Ishikawa (cell line): ENCODE measurements around the gene ZNF485.

Experiments
- CEBPB ChIP-seq: IDR thresholded peaks from 2 replicates; pipeline ENCODE4 v1.6.1; 2012
- CREB1 ChIP-seq: IDR thresholded peaks from 2 replicates; pipeline ENCODE4 v1.6.1; 2012; ENCODE audit warnings: low read depth
- EGR1 ChIP-seq: IDR thresholded peaks from 2 replicates; pipeline ENCODE4 v1.6.1; 2012
- EP300 ChIP-seq: IDR thresholded peaks from 2 replicates; pipeline ENCODE4 v1.6.1; 2012; ENCODE audit warnings: borderline replicate concordance
- FOXM1 ChIP-seq: IDR thresholded peaks from 2 replicates; pipeline ENCODE4 v1.6.1; 2012; ENCODE audit warnings: low read depth, borderline replicate concordance
- NFIC ChIP-seq: IDR thresholded peaks from 2 replicates; pipeline ENCODE4 v1.6.1; 2012
- RAD21 ChIP-seq: IDR thresholded peaks from 2 replicates; pipeline ENCODE4 v1.6.1; 2012; ENCODE audit warnings: low read depth
- REST ChIP-seq: IDR thresholded peaks from 2 replicates; pipeline ENCODE4 v1.6.1; 2012; ENCODE audit warnings: low read depth, mild to moderate bottlenecking
- TAF1 ChIP-seq: IDR thresholded peaks from 2 replicates; pipeline ENCODE4 v1.6.1; 2012; ENCODE audit warnings: low read depth, mild to moderate bottlenecking
- TCF12 ChIP-seq: IDR thresholded peaks from 2 replicates; pipeline ENCODE4 v1.6.1; 2012; ENCODE audit warnings: low read depth
- TEAD4 ChIP-seq: IDR thresholded peaks from 2 replicates; pipeline ENCODE4 v1.6.1; 2012
- USF1 ChIP-seq: IDR thresholded peaks from 2 replicates; pipeline ENCODE4 v1.6.1; 2012
- YY1 ChIP-seq: IDR thresholded peaks from 2 replicates; pipeline ENCODE4 v1.6.1; 2012; ENCODE audit warnings: low read depth
- ZBTB7A ChIP-seq: IDR thresholded peaks from 2 replicates; pipeline ENCODE4 v1.6.1; 2012; ENCODE audit warnings: low read depth
- TF ChIP-seq, protein P1 (sequence below): IDR thresholded peaks from 2 replicates; pipeline ENCODE4 v1.6.1; 2012

The ZNF485 gene

DNA sequence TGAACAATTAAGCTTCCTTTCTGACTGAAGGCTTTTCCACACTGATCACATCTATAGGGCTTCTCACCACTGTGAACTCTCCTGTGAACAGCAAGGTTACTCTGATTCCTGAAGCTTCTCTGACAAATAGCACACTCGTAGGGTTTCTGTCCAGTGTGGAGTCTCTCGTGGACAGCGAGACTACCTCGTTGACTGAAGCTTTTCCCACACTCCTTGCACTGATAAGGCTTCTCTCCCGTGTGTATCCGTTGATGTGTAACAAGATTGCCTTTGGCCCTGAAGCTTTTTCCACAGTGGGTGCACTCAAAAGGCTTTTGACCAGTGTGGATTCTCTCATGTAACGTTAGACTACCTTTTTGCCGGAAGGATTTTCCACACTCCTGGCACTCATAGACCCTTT is 38.0 kb downstream of the ZNF485 start:
- TF ChIP-seq CEBPB (no peak), NFIC (no peak), RAD21 (no peak), CREB1 (no peak)

GRCh38 chr10:43645866-43646265 is 39.6 kb downstream of the ZNF485 start:
- TF ChIP-seq CEBPB (no peak), EGR1 (no peak), FOXM1 (no peak), CREB1 (no peak), YY1 (no peak), USF1 (no peak), TEAD4 (no peak), TCF12 (no peak), EP300 (no peak), NFIC (no peak), REST (no peak), TAF1 (no peak), ZBTB7A (no peak), RAD21 (no peak)
- TF ChIP-seq, protein P1, sequence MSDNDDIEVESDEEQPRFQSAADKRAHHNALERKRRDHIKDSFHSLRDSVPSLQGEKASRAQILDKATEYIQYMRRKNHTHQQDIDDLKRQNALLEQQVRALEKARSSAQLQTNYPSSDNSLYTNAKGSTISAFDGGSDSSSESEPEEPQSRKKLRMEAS: no peak

- TF ChIP-seq CREB1: no peak
- no peak for TF ChIP-seq REST
- no peak for TF ChIP-seq CEBPB
- no peak for TF ChIP-seq USF1
- TF ChIP-seq RAD21: no peak
- no peak for TF ChIP-seq EGR1
- TF ChIP-seq YY1: no peak
- TF ChIP-seq TCF12: no peak
- TF ChIP-seq FOXM1: no peak
- no peak for TF ChIP-seq ZBTB7A
- TF ChIP-seq, protein P1: no peak
- TF ChIP-seq EP300: no peak
- TF ChIP-seq TAF1: no peak
- TF ChIP-seq NFIC: no peak
- no peak for TF ChIP-seq TEAD4
These were observed 41.3 kb downstream of the ZNF485 start for GRCh38 chr10:43647576-43647975.

DNA sequence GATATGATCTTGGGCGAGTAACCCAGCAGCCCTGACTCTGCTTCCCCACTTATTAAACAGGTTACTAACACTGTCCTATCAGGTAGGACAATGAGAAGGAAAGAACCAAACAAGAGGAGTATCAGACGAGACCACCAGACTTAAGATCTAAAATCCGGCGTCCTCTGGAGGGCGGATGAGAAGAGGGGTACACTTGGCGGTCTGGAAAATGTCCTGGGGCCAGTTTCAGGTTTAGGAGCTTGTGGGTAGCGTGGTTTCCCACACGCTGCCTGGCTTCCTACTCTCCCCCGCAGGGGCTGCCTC is 41.8 kb downstream of the ZNF485 start:
- no peak for TF ChIP-seq YY1
- TF ChIP-seq EP300: no peak
- TF ChIP-seq CEBPB: no peak
- TF ChIP-seq ZBTB7A: no peak
- TF ChIP-seq FOXM1: no peak
- TF ChIP-seq REST: no peak
- TF ChIP-seq CREB1: no peak
- no peak for TF ChIP-seq NFIC
- no peak for TF ChIP-seq RAD21
- no peak for TF ChIP-seq TCF12
- no peak for TF ChIP-seq TAF1
- no peak for TF ChIP-seq TEAD4
